Neural cell (in vitro differentiated cells): ENCODE data around the gene SV2A. TPM values are rescaled to one million over a fixed set of nuclear protein-coding genes. Genes with fewer than 3 reads are reported as not detected.

Experiments
- H2AFZ ChIP-seq: fragments of 200-600, 300-800 bp; sonication (generic), shearing (Covaris generic); 2 replicates; pipeline ENCODE4 v1.6.0; 2014; ENCODE audit warnings: low read depth, mild to moderate bottlenecking, antibody characterized with exemption, low read length, moderate library complexity
- H3F3A ChIP-seq: fragments of 200-600 bp; shearing (Covaris generic); 2 replicates; pipeline ENCODE4 v1.6.1; 2016; ENCODE audit warnings: mild to moderate bottlenecking, moderate library complexity, mixed read lengths, antibody characterized with exemption, low read length; ENCODE audit not compliant: insufficient read depth, poor library complexity, severe bottlenecking
- H3K27ac ChIP-seq: fragments of 200-600, 300-800 bp; sonication (generic), shearing (Covaris generic); 2 replicates; pipeline ENCODE4 v1.5.1; 2014; ENCODE audit warnings: mild to moderate bottlenecking, low read length, moderate library complexity
- H3K27me3 ChIP-seq: fragments of 300-800, 200-600 bp; sonication (generic), shearing (Covaris generic); 2 replicates; pipeline ENCODE4 v1.6.0; 2014; ENCODE audit warnings: mild to moderate bottlenecking, low read depth, low read length, moderate library complexity; ENCODE audit not compliant: insufficient read depth
- H3K36me3 ChIP-seq: fragments of 300-800, 200-600 bp; sonication (generic), shearing (Covaris generic); 2 replicates; pipeline ENCODE4 v1.5.1; 2014; ENCODE audit warnings: mild to moderate bottlenecking, antibody characterized with exemption, low read length, moderate library complexity; ENCODE audit not compliant: insufficient read depth
- H3K4me2 ChIP-seq: fragments of 300-800, 200-600 bp; sonication (generic), shearing (Covaris generic); 2 replicates; pipeline ENCODE4 v1.6.0; 2014; ENCODE audit warnings: mild to moderate bottlenecking, low read length
- H3K4me3 ChIP-seq: fragments of 300-800, 200-600 bp; sonication (generic), shearing (Covaris generic); 2 replicates; pipeline ENCODE4 v1.5.1; 2014; ENCODE audit warnings: mild to moderate bottlenecking, low read length, moderate library complexity
- H3K79me2 ChIP-seq: fragments of 200-600 bp; shearing (Covaris generic); replicated peaks from 2 replicates; pipeline ENCODE4 v1.6.0; 2014; ENCODE audit warnings: mild to moderate bottlenecking, low read length, moderate library complexity; ENCODE audit not compliant: insufficient read depth
- H3K9ac ChIP-seq: fragments of 300-800, 200-600 bp; sonication (generic), shearing (Covaris generic); 2 replicates; pipeline ENCODE4 v1.6.1; 2016; ENCODE audit warnings: mild to moderate bottlenecking, low read length, mixed read lengths
- H3K9me2 ChIP-seq: fragments of 200-600 bp; shearing (Covaris generic); 2 replicates; pipeline ENCODE4 v1.6.1; 2016; ENCODE audit warnings: mild to moderate bottlenecking, low read length, mixed read lengths; ENCODE audit not compliant: insufficient read depth
- H3K9me3 ChIP-seq: fragments of 200-600, 300-800 bp; sonication (generic), shearing (Covaris generic); 2 replicates; pipeline ENCODE4 v1.6.1; 2016; ENCODE audit warnings: mild to moderate bottlenecking, mixed run types, low read length, moderate library complexity, mixed read lengths
- H4K20me1 ChIP-seq: fragments of 200-600 bp; shearing (Covaris generic); 2 replicates; pipeline ENCODE4 v1.6.1; 2016; ENCODE audit warnings: mild to moderate bottlenecking, mixed run types; ENCODE audit not compliant: insufficient read depth
- EP300 ChIP-seq: fragments of 450-650 bp; conservative IDR thresholded peaks from 2 replicates; pipeline ENCODE4 v1.6.1; 2014; ENCODE audit warnings: antibody characterized with exemption, mild to moderate bottlenecking, moderate library complexity; ENCODE audit not compliant: poor library complexity, severe bottlenecking
- EZH2 ChIP-seq: fragments of 200-600, 300-800 bp; shearing (Covaris generic), sonication (generic); IDR thresholded peaks from 2 replicates; pipeline ENCODE4 v1.6.1; 2014; ENCODE audit warnings: antibody characterized with exemption, low read length, borderline replicate concordance, mild to moderate bottlenecking; ENCODE audit not compliant: insufficient read depth, poor library complexity, severe bottlenecking
- MXI1 ChIP-seq: fragments of 450-650 bp; conservative IDR thresholded peaks from 2 replicates; pipeline ENCODE4 v1.6.1; 2014; ENCODE audit warnings: antibody characterized with exemption, mild to moderate bottlenecking; ENCODE audit not compliant: poor library complexity, severe bottlenecking
- POLR2AphosphoS5 ChIP-seq: IDR thresholded peaks from 2 replicates; pipeline ENCODE4 v1.6.1; 2012
- RAD21 ChIP-seq: fragments of 450-650 bp; conservative IDR thresholded peaks from 2 replicates; pipeline ENCODE4 v1.6.1; 2014; ENCODE audit warnings: antibody characterized with exemption, mild to moderate bottlenecking, moderate library complexity
- SMC3 ChIP-seq: fragments of 450-650 bp; conservative IDR thresholded peaks from 2 replicates; pipeline ENCODE4 v1.6.1; 2014; ENCODE audit warnings: antibody characterized with exemption, mild to moderate bottlenecking, moderate library complexity; ENCODE audit not compliant: poor library complexity
- TAF1 ChIP-seq: IDR thresholded peaks from 2 replicates; pipeline ENCODE4 v1.6.1; 2012; ENCODE audit warnings: low read depth
- polyA plus RNA-seq: library from polyadenylated mRNA; depleted of rRNA; stranded (reverse); fragments of >200 nt; gene quantifications from 2 replicates; pipeline ENCODE4 v1.2.3, GENCODE V29; 2014
- TF ChIP-seq, protein P1 (sequence below): IDR thresholded peaks from 2 replicates; pipeline ENCODE4 v1.6.1; 2012; ENCODE audit warnings: borderline replicate concordance
- TF ChIP-seq, protein P2 (sequence below): fragments of 450-650 bp; IDR thresholded peaks from 2 replicates; pipeline ENCODE4 v1.5.1; 2014; ENCODE audit warnings: antibody characterized with exemption, mild to moderate bottlenecking, moderate library complexity; ENCODE audit not compliant: poor library complexity, severe bottlenecking

SV2A gene
- polyA plus RNA-seq, 1 donor from 2014 or later = 78.1 TPM

DNA sequence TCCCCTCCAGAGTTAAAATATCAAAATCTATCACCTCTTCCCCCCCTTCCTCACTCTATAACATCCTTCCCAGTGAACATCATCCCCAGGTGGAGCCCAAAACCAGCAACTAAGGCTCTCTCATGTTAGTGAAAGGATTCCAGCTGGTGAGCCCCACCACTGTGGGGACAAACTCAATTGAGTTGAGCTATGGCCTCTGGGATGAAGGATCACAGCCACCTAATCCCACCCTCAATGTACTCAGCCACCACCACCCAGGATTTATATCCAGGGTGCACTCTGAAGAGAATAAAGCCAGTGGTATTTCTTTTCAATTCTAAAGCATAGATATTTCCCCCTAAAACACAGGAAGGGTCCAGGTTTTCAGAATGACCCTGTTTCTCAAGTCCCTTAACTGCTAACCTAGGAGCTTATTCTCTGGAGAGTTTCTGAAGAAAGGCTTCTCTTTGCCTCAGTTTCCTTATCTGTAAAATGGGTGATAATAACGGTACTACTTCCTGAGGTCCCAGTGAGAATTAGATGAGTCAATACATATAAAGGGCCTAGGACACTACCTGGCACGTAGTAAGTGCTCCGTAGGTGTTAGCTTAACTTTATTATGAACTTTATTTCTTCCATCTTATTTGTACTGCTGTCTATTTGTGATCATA lies 33.9 kb downstream of the SV2A start:
- H3K27me3 ChIP-seq = no peaks in the 10 kb centered on the region
- H3K27ac ChIP-seq = peak overlapping the region; percentile 97
- no peaks in the 10 kb centered on the region for H3K36me3 ChIP-seq
- H3K9ac ChIP-seq = peak overlapping the region; percentile 88
- no peaks in the 10 kb centered on the region for H3K9me3 ChIP-seq
- H2AFZ ChIP-seq = no peak overlapping the region
- H3F3A ChIP-seq = peaks cover 7% of the 10 kb centered on the region
- peaks cover 50% of the 10 kb centered on the region for H3K79me2 ChIP-seq
- H3K4me3 ChIP-seq = peak overlapping the region; percentile 82
- H3K9me2 ChIP-seq = no peaks in the 10 kb centered on the region
- TF ChIP-seq RAD21 (no peak), SMC3 (no peak), POLR2AphosphoS5 (no peak)
- TF ChIP-seq, protein P1, sequence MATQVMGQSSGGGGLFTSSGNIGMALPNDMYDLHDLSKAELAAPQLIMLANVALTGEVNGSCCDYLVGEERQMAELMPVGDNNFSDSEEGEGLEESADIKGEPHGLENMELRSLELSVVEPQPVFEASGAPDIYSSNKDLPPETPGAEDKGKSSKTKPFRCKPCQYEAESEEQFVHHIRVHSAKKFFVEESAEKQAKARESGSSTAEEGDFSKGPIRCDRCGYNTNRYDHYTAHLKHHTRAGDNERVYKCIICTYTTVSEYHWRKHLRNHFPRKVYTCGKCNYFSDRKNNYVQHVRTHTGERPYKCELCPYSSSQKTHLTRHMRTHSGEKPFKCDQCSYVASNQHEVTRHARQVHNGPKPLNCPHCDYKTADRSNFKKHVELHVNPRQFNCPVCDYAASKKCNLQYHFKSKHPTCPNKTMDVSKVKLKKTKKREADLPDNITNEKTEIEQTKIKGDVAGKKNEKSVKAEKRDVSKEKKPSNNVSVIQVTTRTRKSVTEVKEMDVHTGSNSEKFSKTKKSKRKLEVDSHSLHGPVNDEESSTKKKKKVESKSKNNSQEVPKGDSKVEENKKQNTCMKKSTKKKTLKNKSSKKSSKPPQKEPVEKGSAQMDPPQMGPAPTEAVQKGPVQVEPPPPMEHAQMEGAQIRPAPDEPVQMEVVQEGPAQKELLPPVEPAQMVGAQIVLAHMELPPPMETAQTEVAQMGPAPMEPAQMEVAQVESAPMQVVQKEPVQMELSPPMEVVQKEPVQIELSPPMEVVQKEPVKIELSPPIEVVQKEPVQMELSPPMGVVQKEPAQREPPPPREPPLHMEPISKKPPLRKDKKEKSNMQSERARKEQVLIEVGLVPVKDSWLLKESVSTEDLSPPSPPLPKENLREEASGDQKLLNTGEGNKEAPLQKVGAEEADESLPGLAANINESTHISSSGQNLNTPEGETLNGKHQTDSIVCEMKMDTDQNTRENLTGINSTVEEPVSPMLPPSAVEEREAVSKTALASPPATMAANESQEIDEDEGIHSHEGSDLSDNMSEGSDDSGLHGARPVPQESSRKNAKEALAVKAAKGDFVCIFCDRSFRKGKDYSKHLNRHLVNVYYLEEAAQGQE = no peak
- H4K20me1 ChIP-seq = no peaks in the 10 kb centered on the region
- H3K4me2 ChIP-seq = peak overlapping the region; percentile 99

DNA sequence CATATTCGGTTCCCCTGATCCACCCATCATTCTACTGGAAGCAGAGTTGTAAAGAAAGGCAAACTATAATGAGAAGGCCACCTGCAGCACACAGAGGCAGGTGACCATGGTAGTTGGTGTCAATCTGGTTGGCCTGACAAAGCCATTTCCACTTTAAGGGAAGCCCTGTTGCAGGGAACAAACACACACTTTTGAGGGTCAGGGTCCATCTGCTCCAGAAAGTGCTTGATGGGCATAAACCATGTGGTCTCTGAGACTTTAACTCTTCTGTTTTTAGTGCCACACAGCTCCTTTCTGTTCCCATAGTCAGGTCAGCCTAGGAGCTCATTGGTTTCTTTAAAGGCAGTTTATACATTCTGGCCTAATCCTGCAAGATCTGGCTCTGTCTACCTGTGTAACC lies 35.8 kb downstream of the SV2A start:
- no peaks in the 10 kb centered on the region for H3K9me3 ChIP-seq
- H3K36me3 ChIP-seq = no peaks in the 10 kb centered on the region
- TF ChIP-seq, protein P2, sequence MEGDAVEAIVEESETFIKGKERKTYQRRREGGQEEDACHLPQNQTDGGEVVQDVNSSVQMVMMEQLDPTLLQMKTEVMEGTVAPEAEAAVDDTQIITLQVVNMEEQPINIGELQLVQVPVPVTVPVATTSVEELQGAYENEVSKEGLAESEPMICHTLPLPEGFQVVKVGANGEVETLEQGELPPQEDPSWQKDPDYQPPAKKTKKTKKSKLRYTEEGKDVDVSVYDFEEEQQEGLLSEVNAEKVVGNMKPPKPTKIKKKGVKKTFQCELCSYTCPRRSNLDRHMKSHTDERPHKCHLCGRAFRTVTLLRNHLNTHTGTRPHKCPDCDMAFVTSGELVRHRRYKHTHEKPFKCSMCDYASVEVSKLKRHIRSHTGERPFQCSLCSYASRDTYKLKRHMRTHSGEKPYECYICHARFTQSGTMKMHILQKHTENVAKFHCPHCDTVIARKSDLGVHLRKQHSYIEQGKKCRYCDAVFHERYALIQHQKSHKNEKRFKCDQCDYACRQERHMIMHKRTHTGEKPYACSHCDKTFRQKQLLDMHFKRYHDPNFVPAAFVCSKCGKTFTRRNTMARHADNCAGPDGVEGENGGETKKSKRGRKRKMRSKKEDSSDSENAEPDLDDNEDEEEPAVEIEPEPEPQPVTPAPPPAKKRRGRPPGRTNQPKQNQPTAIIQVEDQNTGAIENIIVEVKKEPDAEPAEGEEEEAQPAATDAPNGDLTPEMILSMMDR = no peak
- TF ChIP-seq TAF1 = no peak
- TF ChIP-seq EZH2 = no peak
- TF ChIP-seq EP300 = no peak
- no peak for TF ChIP-seq RAD21
- no peak for TF ChIP-seq SMC3
- TF ChIP-seq, protein P1 = no peak
- no peak for TF ChIP-seq MXI1
- no peak for TF ChIP-seq POLR2AphosphoS5

More for the DNA sequence above, 35.8 kb downstream of the SV2A start:
- Histone ChIP-seq H3F3A (no peaks in the 10 kb centered on the region), H3K9ac (no peak overlapping the region), H3K4me2 (no peak overlapping the region), H2AFZ (no peak overlapping the region), H3K27me3 (no peaks in the 10 kb centered on the region), H3K79me2 (peaks cover 50% of the 10 kb centered on the region), H3K9me2 (no peaks in the 10 kb centered on the region), H4K20me1 (no peaks in the 10 kb centered on the region), H3K27ac (no peak overlapping the region), H3K4me3 (no peak overlapping the region)
